ENCODE measurements around the gene SLAMF1. TPM values are rescaled to one million over a fixed set of nuclear protein-coding genes. Genes with fewer than 3 reads are reported as not detected.
"Not testable (repeated sequence)": the region's sequence is repeated elsewhere in the genome, so short reads cannot be mapped to it uniquely, and the experiment has no call there.

The SLAMF1 gene
- total RNA-seq, 1 experiment from 2014 or later = 2.2 TPM

DNA sequence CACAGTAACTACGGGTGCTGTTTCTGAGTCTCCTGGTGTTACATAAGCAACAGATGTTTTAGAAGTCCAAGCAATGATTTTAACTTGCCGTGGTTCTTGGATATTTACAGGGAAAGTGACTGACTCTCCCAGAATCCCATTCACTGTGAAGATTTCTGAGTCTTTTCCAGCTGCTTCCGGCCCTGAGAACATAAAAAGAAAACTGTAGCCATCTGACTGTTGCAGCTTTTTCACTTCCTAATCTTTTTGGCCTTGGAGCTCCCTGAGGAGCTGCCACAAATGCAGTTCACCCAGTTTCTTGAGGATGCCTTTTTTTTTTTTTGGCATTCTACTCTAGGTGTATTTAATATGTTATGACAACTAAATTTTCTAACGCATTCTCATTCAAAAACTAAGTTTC lies 81.3 kb downstream of the SLAMF1 start:
- TF ChIP-seq EZH2 (IDR thresholded peaks at IDR 0.05; ENCODE audit: borderline replicate concordance, low read depth, low read length, poor library complexity, severe bottlenecking) (no peak), CTCF (conservative IDR thresholded peaks at IDR 0.05; ENCODE audit: low read depth, low read length) (no peak)

GRCh38 chr1:160563230-160563629 lies 83.6 kb downstream of the SLAMF1 start:
- BruUV-seq (replicated peaks); H3K27ac ChIP-seq (ENCODE audit: low read depth, low read length, poor library complexity, severe bottlenecking); H3K9me3 ChIP-seq (ENCODE audit: low read depth, low read length, poor library complexity, severe bottlenecking); DNase-seq (ENCODE audit: low spot score); H3K36me3 ChIP-seq (ENCODE audit: insufficient read depth, low read length, poor library complexity, severe bottlenecking); intact Hi-C loops (cut with micrococcal nuclease; ENCODE audit: unreplicated experiment); CTCF ChIA-PET; H3K4me1 ChIP-seq (ENCODE audit: insufficient read depth, low read length, poor library complexity, severe bottlenecking); POLR2A ChIA-PET (ENCODE audit: low non-redundant PET); H3K4me3 ChIP-seq (ENCODE audit: low read depth, low read length, poor library complexity, severe bottlenecking): not testable (repeated sequence)
- H3K27me3 ChIP-seq (replicated peaks; ENCODE audit: insufficient read depth, low read depth, low read length, poor library complexity) = peaks cover 21% of the 10 kb centered on the region

More for the DNA sequence above, 81.3 kb downstream of the SLAMF1 start:
- no peak overlapping the region for H3K27ac ChIP-seq (ENCODE audit: low read depth, low read length, poor library complexity, severe bottlenecking)
- no peak for DNase-seq (ENCODE audit: low spot score)
- no peaks in the 10 kb centered on the region for H3K9me3 ChIP-seq (ENCODE audit: low read depth, low read length, poor library complexity, severe bottlenecking)
- CTCF ChIA-PET = no interaction called here
- H3K4me3 ChIP-seq (ENCODE audit: low read depth, low read length, poor library complexity, severe bottlenecking) = no peak overlapping the region
- peaks cover 5% of the 10 kb centered on the region for H3K27me3 ChIP-seq (replicated peaks; ENCODE audit: insufficient read depth, low read depth, low read length, poor library complexity)
- H3K36me3 ChIP-seq (ENCODE audit: insufficient read depth, low read length, poor library complexity, severe bottlenecking) = no peaks in the 10 kb centered on the region
- intact Hi-C loops (cut with micrococcal nuclease; ENCODE audit: unreplicated experiment) = no loop called here
- POLR2A ChIA-PET (ENCODE audit: low non-redundant PET) = interaction anchor here (0.5 kb wide), 1 partner anchor 125 kb away, joined by 5 read pairs; no protein-coding TSS in a partner anchor
- no peaks in the 10 kb centered on the region for H3K4me1 ChIP-seq (ENCODE audit: insufficient read depth, low read length, poor library complexity, severe bottlenecking)
- no TSS peak for BruUV-seq (replicated peaks)

DNA sequence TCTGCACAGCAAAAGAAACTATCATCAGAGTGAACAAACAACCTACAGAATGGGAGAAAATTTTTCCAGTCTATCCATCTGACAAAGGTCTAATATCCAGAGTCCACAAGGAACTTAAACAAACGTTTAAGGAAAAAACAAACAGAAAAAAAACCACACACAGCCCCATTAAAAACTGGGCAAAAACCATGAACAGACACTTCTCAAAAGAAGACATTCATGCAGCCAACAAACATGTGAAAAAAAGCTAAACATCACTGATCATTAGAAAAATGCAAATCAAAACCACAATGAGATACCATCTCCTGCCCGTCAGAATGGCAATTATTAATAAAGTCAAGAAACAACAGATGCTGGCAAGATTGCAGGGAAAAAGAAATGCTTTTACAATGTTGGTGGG lies 84.1 kb downstream of the SLAMF1 start:
- DNase-seq (ENCODE audit: low spot score); H3K27ac ChIP-seq (ENCODE audit: low read depth, low read length, poor library complexity, severe bottlenecking); CTCF ChIA-PET; H3K4me1 ChIP-seq (ENCODE audit: insufficient read depth, low read length, poor library complexity, severe bottlenecking); intact Hi-C loops (cut with micrococcal nuclease; ENCODE audit: unreplicated experiment); BruUV-seq (replicated peaks); H3K4me3 ChIP-seq (ENCODE audit: low read depth, low read length, poor library complexity, severe bottlenecking); H3K9me3 ChIP-seq (ENCODE audit: low read depth, low read length, poor library complexity, severe bottlenecking); POLR2A ChIA-PET (ENCODE audit: low non-redundant PET); H3K36me3 ChIP-seq (ENCODE audit: insufficient read depth, low read length, poor library complexity, severe bottlenecking): not testable (repeated sequence)
- peaks cover 26% of the 10 kb centered on the region for H3K27me3 ChIP-seq (replicated peaks; ENCODE audit: insufficient read depth, low read depth, low read length, poor library complexity)

DNA sequence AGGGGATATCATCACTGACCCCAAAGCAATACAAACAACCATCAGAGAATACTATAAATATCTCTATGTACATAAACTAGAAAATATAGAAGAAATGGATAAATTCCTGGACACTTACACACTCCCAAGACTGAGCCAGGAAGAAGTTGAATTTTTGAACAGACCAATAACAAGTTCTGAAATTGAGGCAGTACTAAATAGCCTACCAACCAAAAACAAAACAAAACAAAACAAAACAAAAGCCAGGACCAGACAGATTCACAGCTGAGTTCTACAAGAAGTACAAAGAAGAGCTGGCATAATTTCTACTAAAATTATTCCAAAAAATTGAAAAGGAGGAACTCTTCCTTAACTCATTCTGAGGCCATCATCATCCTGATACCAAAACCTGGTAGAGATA lies 86.0 kb downstream of the SLAMF1 start:
- POLR2A ChIA-PET (ENCODE audit: low non-redundant PET) = no interaction called here
- Histone ChIP-seq H3K27ac (ENCODE audit: low read depth, low read length, poor library complexity, severe bottlenecking) (no peak overlapping the region), H3K4me1 (ENCODE audit: insufficient read depth, low read length, poor library complexity, severe bottlenecking) (no peaks in the 10 kb centered on the region), H3K36me3 (ENCODE audit: insufficient read depth, low read length, poor library complexity, severe bottlenecking) (no peaks in the 10 kb centered on the region), H3K27me3 (replicated peaks; ENCODE audit: insufficient read depth, low read depth, low read length, poor library complexity) (peaks cover 46% of the 10 kb centered on the region), H3K9me3 (ENCODE audit: low read depth, low read length, poor library complexity, severe bottlenecking) (no peaks in the 10 kb centered on the region), H3K4me3 (ENCODE audit: low read depth, low read length, poor library complexity, severe bottlenecking) (no peak overlapping the region)
- intact Hi-C loops (cut with micrococcal nuclease; ENCODE audit: unreplicated experiment) = no loop called here
- TF ChIP-seq EZH2 (IDR thresholded peaks at IDR 0.05; ENCODE audit: borderline replicate concordance, low read depth, low read length, poor library complexity, severe bottlenecking) = no peak
- no peak for TF ChIP-seq CTCF (conservative IDR thresholded peaks at IDR 0.05; ENCODE audit: low read depth, low read length)
- DNase-seq (ENCODE audit: low spot score) = no peak
- CTCF ChIA-PET = no interaction called here
- no TSS peak for BruUV-seq (replicated peaks)

All from A673 (cell line).